Liver (tissue), 9 donors: ENCODE measurements around the gene RIMBP3C. TPM values are rescaled to one million over a fixed set of nuclear protein-coding genes. Genes with fewer than 3 reads are reported as not detected.

Experiments
- DNase-seq: peaks from one replicate; pipeline ENCODE4 v3.0.0-alpha.2; 2017; ENCODE audit warnings: low spot score
- H3K27ac ChIP-seq, 2 donors: one replicate each; pipeline ENCODE4 v1.7.0; 2013; ENCODE audit warnings: inconsistent platforms in 2 of 2, low read length in 2 of 2, control low read depth in 1 of 2, low read depth in 1 of 2, mild to moderate bottlenecking in 1 of 2
- H3K27me3 ChIP-seq, 4 donors: one replicate each; pipeline versions ENCODE4 v1.6.1 to v1.7.0; 2013; ENCODE audit warnings: low read length in 3 of 4, inconsistent platforms in 1 of 4, mild to moderate bottlenecking in 1 of 4, moderate library complexity in 1 of 4; ENCODE audit not compliant: control insufficient read depth in 4 of 4, insufficient read depth in 4 of 4
- H3K36me3 ChIP-seq, 4 donors: one replicate each; pipeline versions ENCODE4 v1.6.1 to v1.7.0; 2013; ENCODE audit warnings: low read length in 3 of 4, mild to moderate bottlenecking in 3 of 4, low read depth in 1 of 4, moderate library complexity in 1 of 4; ENCODE audit not compliant: control insufficient read depth in 4 of 4, insufficient read depth in 3 of 4
- H3K4me1 ChIP-seq, 4 donors: one replicate each; pipeline versions ENCODE4 v1.6.1 to v1.7.0; 2013; ENCODE audit warnings: low read length in 3 of 4, mild to moderate bottlenecking in 3 of 4, moderate library complexity in 1 of 4; ENCODE audit not compliant: control insufficient read depth in 4 of 4, insufficient read depth in 4 of 4
- H3K4me3 ChIP-seq, 3 donors: one replicate each; pipeline versions ENCODE4 v1.6.1 to v1.7.0; 2013; ENCODE audit warnings: low read length in 3 of 3, control low read depth in 1 of 3, low read depth in 1 of 3, mild to moderate bottlenecking in 1 of 3
- H3K9ac ChIP-seq, 2 donors: one replicate each; pipeline ENCODE4 v1.7.0; 2013; ENCODE audit warnings: low read length in 2 of 2, mild to moderate bottlenecking in 2 of 2, moderate library complexity in 2 of 2, control low read depth in 1 of 2, low read depth in 1 of 2
- H3K9me3 ChIP-seq, 4 donors: one replicate each; pipeline versions ENCODE4 v1.6.1 to v1.7.0; 2013; ENCODE audit warnings: low read length in 3 of 4; ENCODE audit not compliant: control insufficient read depth in 4 of 4
- ATF3 ChIP-seq: IDR thresholded peaks from 2 replicates; pipeline ENCODE4 v1.6.1; 2016; ENCODE audit warnings: antibody characterized with exemption
- EGR1 ChIP-seq, 2 donors: IDR thresholded peaks; 2 replicates each; pipeline ENCODE4 v1.6.1; 2016 to 2018; ENCODE audit warnings: antibody characterized with exemption in 2 of 2, low read depth in 2 of 2
- FOXA1 ChIP-seq: IDR thresholded peaks from 2 replicates; pipeline ENCODE4 v1.6.1; 2016; ENCODE audit warnings: antibody characterized with exemption
- FOXA2 ChIP-seq: IDR thresholded peaks from 2 replicates; pipeline ENCODE4 v1.6.1; 2016; ENCODE audit warnings: antibody characterized with exemption
- GABPA ChIP-seq, 2 donors: IDR thresholded peaks in 1 of 2; conservative IDR thresholded peaks in 1 of 2; 2 replicates each; pipeline ENCODE4 v1.6.1; 2016; ENCODE audit warnings: antibody characterized with exemption in 2 of 2, mild to moderate bottlenecking in 1 of 2, moderate library complexity in 1 of 2
- HNF4A ChIP-seq, 2 donors: conservative IDR thresholded peaks; 2 replicates each; pipeline ENCODE4 v1.6.1; 2016; ENCODE audit warnings: antibody characterized with exemption in 2 of 2, mild to moderate bottlenecking in 2 of 2
- HNF4G ChIP-seq: IDR thresholded peaks from 2 replicates; pipeline ENCODE4 v1.6.1; 2016; ENCODE audit warnings: antibody characterized with exemption
- JUND ChIP-seq, 2 donors: IDR thresholded peaks; 2 replicates each; pipeline ENCODE4 v1.6.1; 2016; ENCODE audit warnings: antibody characterized with exemption in 2 of 2
- MAX ChIP-seq: IDR thresholded peaks from 2 replicates; pipeline ENCODE4 v1.6.1; 2016; ENCODE audit warnings: antibody characterized with exemption
- NR2F2 ChIP-seq: IDR thresholded peaks from 2 replicates; pipeline ENCODE4 v1.6.1; 2016; ENCODE audit warnings: antibody characterized with exemption
- RAD21 ChIP-seq, 2 donors: IDR thresholded peaks; 2 replicates each; pipeline ENCODE4 v1.6.1; 2016; ENCODE audit warnings: antibody characterized with exemption in 2 of 2, mild to moderate bottlenecking in 2 of 2
- RXRA ChIP-seq, 2 donors: IDR thresholded peaks; 2 replicates each; pipeline ENCODE4 v1.6.1; 2017 to 2018; ENCODE audit warnings: antibody characterized with exemption in 2 of 2, mild to moderate bottlenecking in 1 of 2
- SP1 ChIP-seq: IDR thresholded peaks from 2 replicates; pipeline ENCODE4 v1.6.1; 2018; ENCODE audit warnings: antibody characterized with exemption, mild to moderate bottlenecking
- TAF1 ChIP-seq: conservative IDR thresholded peaks from 2 replicates; pipeline ENCODE4 v1.6.1; 2016; ENCODE audit warnings: antibody characterized with exemption, mild to moderate bottlenecking
- YY1 ChIP-seq: IDR thresholded peaks from 2 replicates; pipeline ENCODE4 v1.6.1; 2016; ENCODE audit warnings: antibody characterized with exemption, mild to moderate bottlenecking
- WGBS: extraction: QIAGEN DNeasy Blood & Tissue Kit; methylation state at CpG from one replicate; pipeline ENCODE4 v1.1.7; 2013; 5-methylcytosine and 5-hydroxymethylcytosine counted together
- polyA plus RNA-seq, 2 donors: library from polyadenylated mRNA; stranded (reverse) in 1 of 2; unstranded in 1 of 2; fragments of 200-250 nt in 1 of 2; fragments of >200 nt in 1 of 2; fragmentation: Nextera tagmentation in 1 of 2; extraction: Ambion mirVana in 1 of 2; gene quantifications; one replicate each; pipeline versions ENCODE4 v1.2.1 to v1.2.3, GENCODE V29; 2013 to 2015
- total RNA-seq, 2 donors: library from RNA; depleted of rRNA; stranded (reverse); fragments of >200 nt; gene quantifications; one replicate each; pipeline ENCODE4 v1.2.3, GENCODE V29; 2014
- TF ChIP-seq, protein P1 (sequence below): fragments of 150-350 bp; IDR thresholded peaks from 2 replicates; pipeline ENCODE4 v1.5.1; 2017; ENCODE audit warnings: improper control_type of control experiment, low read depth, low read length; ENCODE audit not compliant: missing input control
- TF ChIP-seq, protein P2 (sequence below): IDR thresholded peaks from 2 replicates; pipeline ENCODE4 v1.6.1; 2016; ENCODE audit warnings: antibody characterized with exemption
- TF ChIP-seq, protein P3 (sequence below): IDR thresholded peaks from 2 replicates; pipeline ENCODE4 v1.6.1; 2016; ENCODE audit warnings: antibody characterized with exemption, mild to moderate bottlenecking
- donor health status: healthy.
- donor health status: healthy.
- donor health status: healthy.
- donor health status: healthy.
- donor health status: healthy.

The RIMBP3C gene
- total and polyA plus RNA-seq, 4 donors, result 0.05 to 0.08 (median 0.05) TPM; not detected in 1

DNA sequence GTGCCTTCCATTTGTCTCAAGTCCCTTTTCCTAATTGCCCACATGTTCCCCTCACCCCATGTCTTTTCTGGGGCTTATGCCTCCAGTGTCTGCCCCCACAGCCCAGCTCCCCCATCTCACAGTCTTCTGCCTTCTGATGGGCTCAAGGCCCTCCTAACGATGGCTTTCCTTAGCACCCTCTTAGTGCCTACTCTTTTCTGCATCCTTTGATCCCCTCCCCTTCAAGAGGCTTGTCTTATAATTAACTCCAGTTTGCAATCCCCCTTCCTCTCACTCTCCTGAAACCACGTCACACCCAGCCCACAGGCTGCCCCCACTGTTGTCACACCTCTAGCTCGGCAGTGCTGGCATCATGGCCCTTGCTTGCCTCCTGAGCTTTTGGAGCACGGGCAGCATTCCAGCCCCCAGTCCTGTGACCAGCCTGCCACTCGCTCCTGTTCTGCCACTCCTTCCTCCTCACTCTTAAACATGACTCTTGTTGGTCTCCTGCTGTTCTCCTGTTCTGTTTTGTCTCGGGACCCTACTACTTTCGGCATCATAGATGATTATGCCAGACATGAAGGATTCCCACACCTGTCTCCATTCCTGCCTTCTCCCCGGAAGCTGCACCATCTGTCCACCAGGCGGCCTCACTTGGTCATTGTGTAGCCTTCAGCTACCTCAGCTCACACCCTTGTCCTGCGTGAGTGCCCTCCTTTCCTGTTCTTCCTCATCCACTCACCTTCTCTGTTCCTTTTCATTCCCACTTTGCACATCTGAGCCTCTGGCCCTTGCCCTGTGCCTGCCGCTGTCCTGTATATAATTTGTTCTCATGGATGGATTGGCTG lies 42.4 kb upstream of the RIMBP3C start:
- DNase-seq, result no peak

GRCh38 chr22:21592422-21592821 lies 41.2 kb upstream of the RIMBP3C start:
- no peak overlapping the region for H3K9ac ChIP-seq

More for the DNA sequence above, 42.4 kb upstream of the RIMBP3C start:
- Histone ChIP-seq H3K9ac (no peak overlapping the region), H3K4me3 (no peak overlapping the region), H3K27me3 (no peaks in the 10 kb centered on the region), H3K9me3 (no peaks in the 10 kb centered on the region), H3K4me1 (peaks cover 0 to 5% (median 1%) of the 10 kb centered on the region in 4 donors), H3K36me3 (peaks cover 0 to 30% (median 22%) of the 10 kb centered on the region in 4 donors), H3K27ac (no peak overlapping the region)
- WGBS, result 88% methylated on average over 11 of the region's 11 CpGs
- TF ChIP-seq TAF1 (no peak), HNF4A (conservative IDR thresholded peaks at IDR 0.05) (no peak)

More at GRCh38 chr22:21592422-21592821, 41.2 kb upstream of the RIMBP3C start:
- no peak for DNase-seq
- H3K9me3 ChIP-seq, result no peaks in the 10 kb centered on the region
- WGBS, result 96% methylated on average over 3 of the region's 3 CpGs
- peaks cover 0 to 30% (median 22%) of the 10 kb centered on the region in 4 donors for H3K36me3 ChIP-seq
- H3K4me1 ChIP-seq, result peaks cover 0 to 7% (median 1%) of the 10 kb centered on the region in 4 donors
- TF ChIP-seq YY1 (no peak), FOXA1 (no peak), NR2F2 (no peak), FOXA2 (no peak), EGR1 (IDR thresholded peaks at IDR 0.05; ENCODE audit: low read depth in 2 of 2) (no peak), ATF3 (no peak), JUND (IDR thresholded peaks at IDR 0.05) (no peak), MAX (no peak), GABPA (IDR thresholded peaks at IDR 0.05 in 1 of 2, conservative IDR thresholded peaks at IDR 0.05 in 1 of 2) (no peak), TAF1 (no peak), RXRA (IDR thresholded peaks at IDR 0.05) (no peak), HNF4A (conservative IDR thresholded peaks at IDR 0.05) (no peak), HNF4G (no peak), SP1 (no peak), RAD21 (IDR thresholded peaks at IDR 0.05) (no peak)
- TF ChIP-seq, protein P1, sequence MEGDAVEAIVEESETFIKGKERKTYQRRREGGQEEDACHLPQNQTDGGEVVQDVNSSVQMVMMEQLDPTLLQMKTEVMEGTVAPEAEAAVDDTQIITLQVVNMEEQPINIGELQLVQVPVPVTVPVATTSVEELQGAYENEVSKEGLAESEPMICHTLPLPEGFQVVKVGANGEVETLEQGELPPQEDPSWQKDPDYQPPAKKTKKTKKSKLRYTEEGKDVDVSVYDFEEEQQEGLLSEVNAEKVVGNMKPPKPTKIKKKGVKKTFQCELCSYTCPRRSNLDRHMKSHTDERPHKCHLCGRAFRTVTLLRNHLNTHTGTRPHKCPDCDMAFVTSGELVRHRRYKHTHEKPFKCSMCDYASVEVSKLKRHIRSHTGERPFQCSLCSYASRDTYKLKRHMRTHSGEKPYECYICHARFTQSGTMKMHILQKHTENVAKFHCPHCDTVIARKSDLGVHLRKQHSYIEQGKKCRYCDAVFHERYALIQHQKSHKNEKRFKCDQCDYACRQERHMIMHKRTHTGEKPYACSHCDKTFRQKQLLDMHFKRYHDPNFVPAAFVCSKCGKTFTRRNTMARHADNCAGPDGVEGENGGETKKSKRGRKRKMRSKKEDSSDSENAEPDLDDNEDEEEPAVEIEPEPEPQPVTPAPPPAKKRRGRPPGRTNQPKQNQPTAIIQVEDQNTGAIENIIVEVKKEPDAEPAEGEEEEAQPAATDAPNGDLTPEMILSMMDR, result no peak
- TF ChIP-seq, protein P2, sequence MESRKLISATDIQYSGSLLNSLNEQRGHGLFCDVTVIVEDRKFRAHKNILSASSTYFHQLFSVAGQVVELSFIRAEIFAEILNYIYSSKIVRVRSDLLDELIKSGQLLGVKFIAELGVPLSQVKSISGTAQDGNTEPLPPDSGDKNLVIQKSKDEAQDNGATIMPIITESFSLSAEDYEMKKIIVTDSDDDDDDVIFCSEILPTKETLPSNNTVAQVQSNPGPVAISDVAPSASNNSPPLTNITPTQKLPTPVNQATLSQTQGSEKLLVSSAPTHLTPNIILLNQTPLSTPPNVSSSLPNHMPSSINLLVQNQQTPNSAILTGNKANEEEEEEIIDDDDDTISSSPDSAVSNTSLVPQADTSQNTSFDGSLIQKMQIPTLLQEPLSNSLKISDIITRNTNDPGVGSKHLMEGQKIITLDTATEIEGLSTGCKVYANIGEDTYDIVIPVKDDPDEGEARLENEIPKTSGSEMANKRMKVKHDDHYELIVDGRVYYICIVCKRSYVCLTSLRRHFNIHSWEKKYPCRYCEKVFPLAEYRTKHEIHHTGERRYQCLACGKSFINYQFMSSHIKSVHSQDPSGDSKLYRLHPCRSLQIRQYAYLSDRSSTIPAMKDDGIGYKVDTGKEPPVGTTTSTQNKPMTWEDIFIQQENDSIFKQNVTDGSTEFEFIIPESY, result no peak
- TF ChIP-seq, protein P3, sequence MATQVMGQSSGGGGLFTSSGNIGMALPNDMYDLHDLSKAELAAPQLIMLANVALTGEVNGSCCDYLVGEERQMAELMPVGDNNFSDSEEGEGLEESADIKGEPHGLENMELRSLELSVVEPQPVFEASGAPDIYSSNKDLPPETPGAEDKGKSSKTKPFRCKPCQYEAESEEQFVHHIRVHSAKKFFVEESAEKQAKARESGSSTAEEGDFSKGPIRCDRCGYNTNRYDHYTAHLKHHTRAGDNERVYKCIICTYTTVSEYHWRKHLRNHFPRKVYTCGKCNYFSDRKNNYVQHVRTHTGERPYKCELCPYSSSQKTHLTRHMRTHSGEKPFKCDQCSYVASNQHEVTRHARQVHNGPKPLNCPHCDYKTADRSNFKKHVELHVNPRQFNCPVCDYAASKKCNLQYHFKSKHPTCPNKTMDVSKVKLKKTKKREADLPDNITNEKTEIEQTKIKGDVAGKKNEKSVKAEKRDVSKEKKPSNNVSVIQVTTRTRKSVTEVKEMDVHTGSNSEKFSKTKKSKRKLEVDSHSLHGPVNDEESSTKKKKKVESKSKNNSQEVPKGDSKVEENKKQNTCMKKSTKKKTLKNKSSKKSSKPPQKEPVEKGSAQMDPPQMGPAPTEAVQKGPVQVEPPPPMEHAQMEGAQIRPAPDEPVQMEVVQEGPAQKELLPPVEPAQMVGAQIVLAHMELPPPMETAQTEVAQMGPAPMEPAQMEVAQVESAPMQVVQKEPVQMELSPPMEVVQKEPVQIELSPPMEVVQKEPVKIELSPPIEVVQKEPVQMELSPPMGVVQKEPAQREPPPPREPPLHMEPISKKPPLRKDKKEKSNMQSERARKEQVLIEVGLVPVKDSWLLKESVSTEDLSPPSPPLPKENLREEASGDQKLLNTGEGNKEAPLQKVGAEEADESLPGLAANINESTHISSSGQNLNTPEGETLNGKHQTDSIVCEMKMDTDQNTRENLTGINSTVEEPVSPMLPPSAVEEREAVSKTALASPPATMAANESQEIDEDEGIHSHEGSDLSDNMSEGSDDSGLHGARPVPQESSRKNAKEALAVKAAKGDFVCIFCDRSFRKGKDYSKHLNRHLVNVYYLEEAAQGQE, result no peak
- H3K27me3 ChIP-seq, result no peaks in the 10 kb centered on the region
- no peak overlapping the region for H3K4me3 ChIP-seq
- H3K27ac ChIP-seq, result no peak overlapping the region
